ENCODE data around the gene GALR3. TPM values are rescaled to one million over a fixed set of nuclear protein-coding genes. Genes with fewer than 3 reads are reported as not detected.

The GALR3 gene
- total RNA-seq, 1 donor, result under 0.01 TPM

- TF ChIP-seq CTCF (IDR thresholded peaks at IDR 0.05; ENCODE audit: insufficient read depth, low read depth, low read length), result no peak
- peak overlapping the region; percentile 69 for H3K4me3 ChIP-seq (ENCODE audit: low read depth, low read length)
- DNase-seq (ENCODE audit: low read depth), result no peak
These were observed 20.0 kb upstream of the GALR3 start for GRCh38 chr22:37803195-37803638.

DNA sequence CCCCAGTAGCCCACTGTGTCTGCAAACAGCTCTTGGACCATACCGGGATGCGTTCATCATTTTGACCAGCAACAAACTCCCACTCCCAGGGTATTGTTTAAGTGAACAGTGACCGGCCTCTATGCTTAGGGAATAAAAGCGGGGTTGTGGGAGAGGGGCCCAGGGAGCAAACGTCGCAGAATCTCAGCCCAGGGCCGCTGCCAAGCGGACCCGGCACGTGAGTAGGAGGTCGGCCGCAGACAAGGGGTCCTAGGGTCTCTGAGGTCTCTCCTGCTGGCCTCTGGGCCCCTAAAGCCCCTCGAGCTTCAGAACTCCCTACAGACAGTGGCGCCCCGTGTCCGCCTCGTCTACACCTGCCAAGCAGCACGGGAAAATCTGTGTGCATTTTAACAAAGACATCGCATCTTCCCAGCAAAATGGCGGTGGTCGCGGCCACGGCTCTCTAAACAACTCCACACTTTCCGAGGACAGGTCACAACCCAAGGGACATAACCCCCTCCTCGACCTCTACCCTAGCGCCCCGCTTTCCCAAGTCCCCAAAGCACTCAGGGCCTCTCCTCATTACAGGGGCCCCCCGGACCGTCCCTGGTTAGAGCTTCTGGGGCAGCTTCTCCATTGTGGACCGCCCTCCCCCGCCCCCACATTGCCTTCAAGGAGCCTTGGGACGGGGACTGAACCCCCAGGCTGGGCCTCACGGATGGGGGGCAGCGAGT lies 19.4 kb upstream of the GALR3 start:
- H3K4me3 ChIP-seq (ENCODE audit: low read depth, low read length), result no peak overlapping the region
- DNase-seq (ENCODE audit: low read depth), result no peak
- no peak for TF ChIP-seq CTCF (IDR thresholded peaks at IDR 0.05; ENCODE audit: insufficient read depth, low read depth, low read length)

DNA sequence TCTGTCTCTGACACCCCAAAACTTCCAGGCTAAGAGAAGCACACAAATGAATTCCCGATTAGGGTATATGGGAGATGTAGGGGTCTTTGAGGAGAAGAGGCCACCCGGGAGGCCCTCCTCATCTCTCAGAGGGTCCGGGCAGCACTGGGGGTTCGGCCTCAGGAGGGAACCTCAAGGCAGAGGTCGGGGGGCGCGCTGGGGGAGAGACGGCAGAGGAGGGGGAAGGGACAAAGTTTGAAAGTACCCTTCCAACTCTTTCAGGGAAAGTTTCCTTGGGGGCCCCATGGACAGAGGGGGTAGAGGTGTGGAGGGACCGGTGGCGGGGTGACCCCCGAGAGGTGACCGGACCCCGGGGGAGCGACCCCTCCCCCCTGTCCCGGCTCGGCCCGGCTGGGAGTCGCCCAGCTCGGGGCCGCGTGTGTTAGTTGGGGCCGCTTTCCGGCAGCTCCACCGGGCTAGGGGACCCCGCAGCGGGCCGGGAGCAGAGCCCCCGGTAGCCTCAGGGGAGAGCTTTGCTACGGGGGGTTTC lies 18.8 kb upstream of the GALR3 start:
- TF ChIP-seq CTCF (IDR thresholded peaks at IDR 0.05; ENCODE audit: insufficient read depth, low read depth, low read length), result no peak
- H3K4me3 ChIP-seq (ENCODE audit: low read depth, low read length), result peak overlapping the region; percentile 81
- DNase-seq (ENCODE audit: low read depth), result no peak

DNA sequence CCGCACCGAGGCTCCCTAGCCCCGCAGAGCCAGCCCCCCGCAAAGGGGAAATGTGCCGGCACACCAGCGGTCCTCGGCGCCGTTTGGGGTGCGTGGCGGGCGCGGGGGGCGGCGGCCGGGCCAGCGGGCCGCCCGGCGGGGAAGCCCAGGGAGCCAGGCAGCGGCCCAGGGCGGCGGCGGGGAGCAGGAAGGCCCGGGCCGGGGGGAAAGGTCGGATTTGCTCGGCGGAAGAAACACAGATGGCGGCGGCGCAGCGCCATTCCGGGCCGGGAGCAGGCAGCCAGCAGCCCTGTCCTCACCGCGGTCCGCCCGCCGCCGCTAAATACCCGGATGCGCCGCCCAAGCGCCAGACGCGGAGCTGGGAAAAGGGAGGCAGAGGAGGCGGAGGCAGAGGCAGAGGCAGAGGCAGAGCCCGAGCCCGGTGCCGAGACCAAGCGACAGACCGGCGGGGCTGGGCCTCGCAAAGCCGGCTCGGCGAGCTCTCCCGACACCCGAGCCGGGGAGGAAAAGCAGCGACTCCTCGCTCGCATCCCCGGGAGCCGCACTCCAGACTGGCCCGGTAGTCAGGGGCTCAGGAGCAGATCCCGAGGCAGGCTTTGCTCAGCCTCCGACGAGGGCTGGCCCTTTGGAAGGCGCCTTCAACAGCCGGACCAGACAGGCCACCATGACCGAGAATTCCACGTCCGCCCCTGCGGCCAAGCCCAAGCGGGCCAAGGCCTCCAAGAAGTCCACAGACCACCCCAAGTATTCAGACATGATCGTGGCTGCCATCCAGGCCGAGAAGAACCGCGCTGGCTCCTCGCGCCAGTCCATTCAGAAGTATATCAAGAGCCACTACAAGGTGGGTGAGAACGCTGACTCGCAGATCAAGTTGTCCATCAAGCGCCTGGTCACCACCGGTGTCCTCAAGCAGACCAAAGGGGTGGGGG lies 18.0 kb upstream of the GALR3 start:
- no peak for TF ChIP-seq CTCF (IDR thresholded peaks at IDR 0.05; ENCODE audit: insufficient read depth, low read depth, low read length)
- peak; percentile 84 for DNase-seq (ENCODE audit: low read depth)
- H3K4me3 ChIP-seq (ENCODE audit: low read depth, low read length), result peak overlapping the region; percentile 81

DNA sequence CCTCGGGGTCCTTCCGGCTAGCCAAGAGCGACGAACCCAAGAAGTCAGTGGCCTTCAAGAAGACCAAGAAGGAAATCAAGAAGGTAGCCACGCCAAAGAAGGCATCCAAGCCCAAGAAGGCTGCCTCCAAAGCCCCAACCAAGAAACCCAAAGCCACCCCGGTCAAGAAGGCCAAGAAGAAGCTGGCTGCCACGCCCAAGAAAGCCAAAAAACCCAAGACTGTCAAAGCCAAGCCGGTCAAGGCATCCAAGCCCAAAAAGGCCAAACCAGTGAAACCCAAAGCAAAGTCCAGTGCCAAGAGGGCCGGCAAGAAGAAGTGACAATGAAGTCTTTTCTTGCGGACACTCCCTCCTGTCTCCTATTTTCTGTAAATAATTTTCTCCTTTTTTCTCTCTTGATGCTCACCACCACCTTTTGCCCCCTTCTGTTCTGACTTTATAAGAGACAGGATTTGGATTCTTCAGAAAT lies 17.3 kb upstream of the GALR3 start:
- DNase-seq (ENCODE audit: low read depth), result no peak
- peak overlapping the region; percentile 81 for H3K4me3 ChIP-seq (ENCODE audit: low read depth, low read length)
- TF ChIP-seq CTCF (IDR thresholded peaks at IDR 0.05; ENCODE audit: insufficient read depth, low read depth, low read length), result no peak

DNA sequence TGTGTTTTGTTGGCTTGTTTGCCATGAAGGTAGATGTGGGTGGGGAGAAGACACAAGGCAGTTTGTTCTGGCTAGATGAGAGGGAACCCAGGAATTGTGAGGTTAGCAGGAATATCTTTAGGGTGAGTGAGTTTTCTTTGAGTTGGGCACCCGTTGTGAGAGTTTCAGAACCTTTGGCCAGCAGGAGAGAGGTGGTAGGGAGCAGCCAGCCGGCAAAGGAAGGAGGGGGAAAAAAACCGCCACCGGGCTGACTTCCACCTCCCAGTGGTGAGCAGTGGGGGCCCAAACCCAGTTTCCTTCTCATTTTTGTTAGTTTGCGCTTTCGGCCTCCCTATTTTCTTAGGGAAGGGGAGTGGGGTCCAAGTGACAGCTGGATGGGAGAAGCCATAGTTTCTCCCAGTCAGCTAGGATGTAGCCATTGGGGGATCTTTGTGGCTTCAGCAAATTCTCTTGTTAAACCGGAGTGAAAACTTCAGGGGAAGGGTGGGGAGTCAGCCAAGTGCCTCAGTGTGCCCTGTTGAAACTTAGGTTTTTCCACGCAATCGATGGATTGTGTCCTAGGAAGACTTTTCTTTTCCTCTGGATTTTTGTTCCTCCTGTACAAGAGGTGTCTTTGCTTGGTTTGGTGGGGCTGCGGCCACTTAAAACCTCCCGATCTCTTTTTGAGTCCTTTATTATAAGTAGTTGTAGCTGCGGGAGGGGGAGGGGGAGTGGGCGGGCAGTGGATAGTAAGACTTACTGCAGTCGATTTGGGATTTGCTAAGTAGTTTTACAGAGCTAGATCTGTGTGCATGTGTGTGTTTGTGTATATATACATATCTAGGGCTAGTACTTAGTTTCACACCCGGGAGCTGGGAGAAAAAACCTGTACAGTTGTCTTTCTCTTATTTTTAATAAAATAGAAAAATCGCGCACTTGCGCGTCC lies 16.5 kb upstream of the GALR3 start:
- peak; percentile 4 for TF ChIP-seq CTCF (IDR thresholded peaks at IDR 0.05; ENCODE audit: insufficient read depth, low read depth, low read length)
- peak; percentile 56 for DNase-seq (ENCODE audit: low read depth)
- H3K4me3 ChIP-seq (ENCODE audit: low read depth, low read length), result peak overlapping the region; percentile 81

Measured in fibroblast of villous mesenchyme (primary cell).